Neural cell (in vitro differentiated cells): ENCODE data around the gene CACNA1S. TPM values are rescaled to one million over a fixed set of nuclear protein-coding genes. Genes with fewer than 3 reads are reported as not detected.

Experiments
- H2AFZ ChIP-seq: fragments of 200-600, 300-800 bp; sonication (generic), shearing (Covaris generic); 2 replicates; pipeline ENCODE4 v1.6.0; 2014; ENCODE audit warnings: low read depth, mild to moderate bottlenecking, antibody characterized with exemption, low read length, moderate library complexity
- H3F3A ChIP-seq: fragments of 200-600 bp; shearing (Covaris generic); 2 replicates; pipeline ENCODE4 v1.6.1; 2016; ENCODE audit warnings: mild to moderate bottlenecking, moderate library complexity, mixed read lengths, antibody characterized with exemption, low read length; ENCODE audit not compliant: insufficient read depth, poor library complexity, severe bottlenecking
- H3K27ac ChIP-seq: fragments of 200-600, 300-800 bp; sonication (generic), shearing (Covaris generic); 2 replicates; pipeline ENCODE4 v1.5.1; 2014; ENCODE audit warnings: mild to moderate bottlenecking, low read length, moderate library complexity
- H3K27me3 ChIP-seq: fragments of 300-800, 200-600 bp; sonication (generic), shearing (Covaris generic); 2 replicates; pipeline ENCODE4 v1.6.0; 2014; ENCODE audit warnings: mild to moderate bottlenecking, low read depth, low read length, moderate library complexity; ENCODE audit not compliant: insufficient read depth
- H3K36me3 ChIP-seq: fragments of 300-800, 200-600 bp; sonication (generic), shearing (Covaris generic); 2 replicates; pipeline ENCODE4 v1.5.1; 2014; ENCODE audit warnings: mild to moderate bottlenecking, antibody characterized with exemption, low read length, moderate library complexity; ENCODE audit not compliant: insufficient read depth
- H3K4me2 ChIP-seq: fragments of 300-800, 200-600 bp; sonication (generic), shearing (Covaris generic); 2 replicates; pipeline ENCODE4 v1.6.0; 2014; ENCODE audit warnings: mild to moderate bottlenecking, low read length
- H3K4me3 ChIP-seq: fragments of 300-800, 200-600 bp; sonication (generic), shearing (Covaris generic); 2 replicates; pipeline ENCODE4 v1.5.1; 2014; ENCODE audit warnings: mild to moderate bottlenecking, low read length, moderate library complexity
- H3K79me2 ChIP-seq: fragments of 200-600 bp; shearing (Covaris generic); replicated peaks from 2 replicates; pipeline ENCODE4 v1.6.0; 2014; ENCODE audit warnings: mild to moderate bottlenecking, low read length, moderate library complexity; ENCODE audit not compliant: insufficient read depth
- H3K9ac ChIP-seq: fragments of 300-800, 200-600 bp; sonication (generic), shearing (Covaris generic); 2 replicates; pipeline ENCODE4 v1.6.1; 2016; ENCODE audit warnings: mild to moderate bottlenecking, low read length, mixed read lengths
- H3K9me2 ChIP-seq: fragments of 200-600 bp; shearing (Covaris generic); 2 replicates; pipeline ENCODE4 v1.6.1; 2016; ENCODE audit warnings: mild to moderate bottlenecking, low read length, mixed read lengths; ENCODE audit not compliant: insufficient read depth
- H3K9me3 ChIP-seq: fragments of 200-600, 300-800 bp; sonication (generic), shearing (Covaris generic); 2 replicates; pipeline ENCODE4 v1.6.1; 2016; ENCODE audit warnings: mild to moderate bottlenecking, mixed run types, low read length, moderate library complexity, mixed read lengths
- H4K20me1 ChIP-seq: fragments of 200-600 bp; shearing (Covaris generic); 2 replicates; pipeline ENCODE4 v1.6.1; 2016; ENCODE audit warnings: mild to moderate bottlenecking, mixed run types; ENCODE audit not compliant: insufficient read depth
- EP300 ChIP-seq: fragments of 450-650 bp; conservative IDR thresholded peaks from 2 replicates; pipeline ENCODE4 v1.6.1; 2014; ENCODE audit warnings: antibody characterized with exemption, mild to moderate bottlenecking, moderate library complexity; ENCODE audit not compliant: poor library complexity, severe bottlenecking
- EZH2 ChIP-seq: fragments of 200-600, 300-800 bp; shearing (Covaris generic), sonication (generic); IDR thresholded peaks from 2 replicates; pipeline ENCODE4 v1.6.1; 2014; ENCODE audit warnings: antibody characterized with exemption, low read length, borderline replicate concordance, mild to moderate bottlenecking; ENCODE audit not compliant: insufficient read depth, poor library complexity, severe bottlenecking
- MXI1 ChIP-seq: fragments of 450-650 bp; conservative IDR thresholded peaks from 2 replicates; pipeline ENCODE4 v1.6.1; 2014; ENCODE audit warnings: antibody characterized with exemption, mild to moderate bottlenecking; ENCODE audit not compliant: poor library complexity, severe bottlenecking
- POLR2AphosphoS5 ChIP-seq: IDR thresholded peaks from 2 replicates; pipeline ENCODE4 v1.6.1; 2012
- RAD21 ChIP-seq: fragments of 450-650 bp; conservative IDR thresholded peaks from 2 replicates; pipeline ENCODE4 v1.6.1; 2014; ENCODE audit warnings: antibody characterized with exemption, mild to moderate bottlenecking, moderate library complexity
- SMC3 ChIP-seq: fragments of 450-650 bp; conservative IDR thresholded peaks from 2 replicates; pipeline ENCODE4 v1.6.1; 2014; ENCODE audit warnings: antibody characterized with exemption, mild to moderate bottlenecking, moderate library complexity; ENCODE audit not compliant: poor library complexity
- TAF1 ChIP-seq: IDR thresholded peaks from 2 replicates; pipeline ENCODE4 v1.6.1; 2012; ENCODE audit warnings: low read depth
- polyA plus RNA-seq: library from polyadenylated mRNA; depleted of rRNA; stranded (reverse); fragments of >200 nt; gene quantifications from 2 replicates; pipeline ENCODE4 v1.2.3, GENCODE V29; 2014
- TF ChIP-seq, protein P1 (sequence below): IDR thresholded peaks from 2 replicates; pipeline ENCODE4 v1.6.1; 2012; ENCODE audit warnings: borderline replicate concordance
- TF ChIP-seq, protein P2 (sequence below): fragments of 450-650 bp; IDR thresholded peaks from 2 replicates; pipeline ENCODE4 v1.5.1; 2014; ENCODE audit warnings: antibody characterized with exemption, mild to moderate bottlenecking, moderate library complexity; ENCODE audit not compliant: poor library complexity, severe bottlenecking

CACNA1S gene
- polyA plus RNA-seq, 1 donor from 2014 or later: 0.05 TPM

DNA sequence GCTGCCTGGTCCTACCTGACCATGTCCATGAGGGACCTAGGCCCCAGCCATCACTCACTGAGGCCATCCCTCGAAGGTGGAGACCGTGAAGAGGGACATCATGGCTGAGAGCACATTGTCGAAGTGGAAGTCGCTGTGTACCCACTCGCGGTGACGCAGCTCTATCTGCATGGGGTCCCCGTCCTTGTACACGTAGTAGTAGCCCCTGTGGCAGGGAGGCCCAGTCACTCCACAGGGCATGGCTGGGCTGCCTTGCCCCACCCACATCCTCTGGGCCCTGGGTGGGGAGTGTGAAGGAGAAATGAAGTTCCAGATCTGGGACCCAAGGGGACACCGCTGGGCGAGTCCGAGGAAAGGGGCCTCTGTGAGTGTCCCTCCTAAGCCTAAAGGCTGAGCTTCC is 50.3 kb downstream of the CACNA1S start:
- H3K4me2 ChIP-seq: no peak overlapping the region
- H3K79me2 ChIP-seq: no peaks in the 10 kb centered on the region
- H3K4me3 ChIP-seq: peak overlapping the region; percentile 18
- TF ChIP-seq, protein P1, sequence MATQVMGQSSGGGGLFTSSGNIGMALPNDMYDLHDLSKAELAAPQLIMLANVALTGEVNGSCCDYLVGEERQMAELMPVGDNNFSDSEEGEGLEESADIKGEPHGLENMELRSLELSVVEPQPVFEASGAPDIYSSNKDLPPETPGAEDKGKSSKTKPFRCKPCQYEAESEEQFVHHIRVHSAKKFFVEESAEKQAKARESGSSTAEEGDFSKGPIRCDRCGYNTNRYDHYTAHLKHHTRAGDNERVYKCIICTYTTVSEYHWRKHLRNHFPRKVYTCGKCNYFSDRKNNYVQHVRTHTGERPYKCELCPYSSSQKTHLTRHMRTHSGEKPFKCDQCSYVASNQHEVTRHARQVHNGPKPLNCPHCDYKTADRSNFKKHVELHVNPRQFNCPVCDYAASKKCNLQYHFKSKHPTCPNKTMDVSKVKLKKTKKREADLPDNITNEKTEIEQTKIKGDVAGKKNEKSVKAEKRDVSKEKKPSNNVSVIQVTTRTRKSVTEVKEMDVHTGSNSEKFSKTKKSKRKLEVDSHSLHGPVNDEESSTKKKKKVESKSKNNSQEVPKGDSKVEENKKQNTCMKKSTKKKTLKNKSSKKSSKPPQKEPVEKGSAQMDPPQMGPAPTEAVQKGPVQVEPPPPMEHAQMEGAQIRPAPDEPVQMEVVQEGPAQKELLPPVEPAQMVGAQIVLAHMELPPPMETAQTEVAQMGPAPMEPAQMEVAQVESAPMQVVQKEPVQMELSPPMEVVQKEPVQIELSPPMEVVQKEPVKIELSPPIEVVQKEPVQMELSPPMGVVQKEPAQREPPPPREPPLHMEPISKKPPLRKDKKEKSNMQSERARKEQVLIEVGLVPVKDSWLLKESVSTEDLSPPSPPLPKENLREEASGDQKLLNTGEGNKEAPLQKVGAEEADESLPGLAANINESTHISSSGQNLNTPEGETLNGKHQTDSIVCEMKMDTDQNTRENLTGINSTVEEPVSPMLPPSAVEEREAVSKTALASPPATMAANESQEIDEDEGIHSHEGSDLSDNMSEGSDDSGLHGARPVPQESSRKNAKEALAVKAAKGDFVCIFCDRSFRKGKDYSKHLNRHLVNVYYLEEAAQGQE: no peak
- TF ChIP-seq TAF1 (no peak), MXI1 (no peak), EP300 (no peak), EZH2 (no peak), RAD21 (no peak), POLR2AphosphoS5 (no peak), SMC3 (no peak)
- TF ChIP-seq, protein P2, sequence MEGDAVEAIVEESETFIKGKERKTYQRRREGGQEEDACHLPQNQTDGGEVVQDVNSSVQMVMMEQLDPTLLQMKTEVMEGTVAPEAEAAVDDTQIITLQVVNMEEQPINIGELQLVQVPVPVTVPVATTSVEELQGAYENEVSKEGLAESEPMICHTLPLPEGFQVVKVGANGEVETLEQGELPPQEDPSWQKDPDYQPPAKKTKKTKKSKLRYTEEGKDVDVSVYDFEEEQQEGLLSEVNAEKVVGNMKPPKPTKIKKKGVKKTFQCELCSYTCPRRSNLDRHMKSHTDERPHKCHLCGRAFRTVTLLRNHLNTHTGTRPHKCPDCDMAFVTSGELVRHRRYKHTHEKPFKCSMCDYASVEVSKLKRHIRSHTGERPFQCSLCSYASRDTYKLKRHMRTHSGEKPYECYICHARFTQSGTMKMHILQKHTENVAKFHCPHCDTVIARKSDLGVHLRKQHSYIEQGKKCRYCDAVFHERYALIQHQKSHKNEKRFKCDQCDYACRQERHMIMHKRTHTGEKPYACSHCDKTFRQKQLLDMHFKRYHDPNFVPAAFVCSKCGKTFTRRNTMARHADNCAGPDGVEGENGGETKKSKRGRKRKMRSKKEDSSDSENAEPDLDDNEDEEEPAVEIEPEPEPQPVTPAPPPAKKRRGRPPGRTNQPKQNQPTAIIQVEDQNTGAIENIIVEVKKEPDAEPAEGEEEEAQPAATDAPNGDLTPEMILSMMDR: no peak
- H3K36me3 ChIP-seq: no peaks in the 10 kb centered on the region
- no peaks in the 10 kb centered on the region for H3K9me2 ChIP-seq
- no peaks in the 10 kb centered on the region for H4K20me1 ChIP-seq
- H3F3A ChIP-seq: no peaks in the 10 kb centered on the region
- no peaks in the 10 kb centered on the region for H3K9me3 ChIP-seq
- H3K9ac ChIP-seq: no peak overlapping the region
- no peaks in the 10 kb centered on the region for H3K27me3 ChIP-seq
- no peak overlapping the region for H3K27ac ChIP-seq
- H2AFZ ChIP-seq: no peak overlapping the region

DNA sequence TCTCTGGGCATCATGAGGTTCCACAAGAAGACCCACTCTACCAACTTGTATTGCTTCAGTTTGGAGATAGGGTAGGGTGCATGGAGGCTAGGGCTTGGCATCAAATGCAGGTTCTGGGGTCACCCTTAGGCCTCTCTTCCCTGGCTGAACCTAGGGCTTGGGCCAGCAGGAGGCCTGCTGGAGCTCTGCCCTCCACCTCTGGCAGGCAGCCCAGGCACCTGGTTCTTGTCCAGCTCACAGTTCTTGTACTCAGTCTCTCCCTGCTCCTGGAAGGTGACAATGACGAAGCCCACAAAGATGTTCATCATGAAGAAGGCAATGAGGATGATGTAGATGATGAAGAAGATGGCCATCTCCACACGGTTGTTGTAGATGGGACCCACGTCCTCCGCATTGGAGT is 51.2 kb downstream of the CACNA1S start:
- no peaks in the 10 kb centered on the region for H3F3A ChIP-seq
- H3K27ac ChIP-seq: no peak overlapping the region
- H4K20me1 ChIP-seq: no peaks in the 10 kb centered on the region
- no peak overlapping the region for H3K4me3 ChIP-seq
- no peaks in the 10 kb centered on the region for H3K79me2 ChIP-seq
- H3K27me3 ChIP-seq: no peaks in the 10 kb centered on the region
- TF ChIP-seq, protein P1: no peak
- TF ChIP-seq EZH2 (no peak), RAD21 (no peak), MXI1 (no peak), TAF1 (no peak), SMC3 (no peak), EP300 (no peak), POLR2AphosphoS5 (no peak)
- TF ChIP-seq, protein P2: no peak
- no peak overlapping the region for H3K9ac ChIP-seq
- no peaks in the 10 kb centered on the region for H3K9me2 ChIP-seq
- H3K36me3 ChIP-seq: no peaks in the 10 kb centered on the region
- H3K4me2 ChIP-seq: no peak overlapping the region
- H3K9me3 ChIP-seq: no peaks in the 10 kb centered on the region
- no peak overlapping the region for H2AFZ ChIP-seq
